Adrenal gland (tissue), 5 donors: Measurements from ENCODE around the gene KDM4C.

Experiments
- POLR2A ChIP-seq, 2 donors: fragments of 450-650 bp; IDR thresholded peaks; one replicate each; pipeline ENCODE4 v1.6.1; 2017; ENCODE audit warnings: antibody characterized with exemption in 2 of 2, mild to moderate bottlenecking in 2 of 2, moderate library complexity in 1 of 2
- TF ChIP-seq, protein P1 (sequence below), 6 experiments: fragments of 450-650 bp in 4 of 6; fragments of 200-600 bp in 2 of 6; sonication (generic) in 1 of 6; IDR thresholded peaks; 1 replicate in 5 of 6; 2 replicates in 1 of 6; pipeline versions ENCODE4 v1.5.1 to v1.8.0; 2016 to 2021; ENCODE audit warnings: antibody characterized with exemption in 6 of 6, mild to moderate bottlenecking in 2 of 6, moderate library complexity in 1 of 6
- donor health status: DM: no; HTN: no; CAD: no.

- TF ChIP-seq, protein P1, sequence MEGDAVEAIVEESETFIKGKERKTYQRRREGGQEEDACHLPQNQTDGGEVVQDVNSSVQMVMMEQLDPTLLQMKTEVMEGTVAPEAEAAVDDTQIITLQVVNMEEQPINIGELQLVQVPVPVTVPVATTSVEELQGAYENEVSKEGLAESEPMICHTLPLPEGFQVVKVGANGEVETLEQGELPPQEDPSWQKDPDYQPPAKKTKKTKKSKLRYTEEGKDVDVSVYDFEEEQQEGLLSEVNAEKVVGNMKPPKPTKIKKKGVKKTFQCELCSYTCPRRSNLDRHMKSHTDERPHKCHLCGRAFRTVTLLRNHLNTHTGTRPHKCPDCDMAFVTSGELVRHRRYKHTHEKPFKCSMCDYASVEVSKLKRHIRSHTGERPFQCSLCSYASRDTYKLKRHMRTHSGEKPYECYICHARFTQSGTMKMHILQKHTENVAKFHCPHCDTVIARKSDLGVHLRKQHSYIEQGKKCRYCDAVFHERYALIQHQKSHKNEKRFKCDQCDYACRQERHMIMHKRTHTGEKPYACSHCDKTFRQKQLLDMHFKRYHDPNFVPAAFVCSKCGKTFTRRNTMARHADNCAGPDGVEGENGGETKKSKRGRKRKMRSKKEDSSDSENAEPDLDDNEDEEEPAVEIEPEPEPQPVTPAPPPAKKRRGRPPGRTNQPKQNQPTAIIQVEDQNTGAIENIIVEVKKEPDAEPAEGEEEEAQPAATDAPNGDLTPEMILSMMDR (IDR thresholded peaks at IDR 0.05): no peak
- no peak for TF ChIP-seq POLR2A (IDR thresholded peaks at IDR 0.05)
These were observed 395.4 kb downstream of the KDM4C start for GRCh38 chr9:7153134-7153533.
